ENCODE data around the gene AEBP1. TPM values are rescaled to one million over a fixed set of nuclear protein-coding genes. Genes with fewer than 3 reads are reported as not detected.

AEBP1 gene
- total RNA-seq, 1 donor from 2014 or later = 35.4 TPM

DNA sequence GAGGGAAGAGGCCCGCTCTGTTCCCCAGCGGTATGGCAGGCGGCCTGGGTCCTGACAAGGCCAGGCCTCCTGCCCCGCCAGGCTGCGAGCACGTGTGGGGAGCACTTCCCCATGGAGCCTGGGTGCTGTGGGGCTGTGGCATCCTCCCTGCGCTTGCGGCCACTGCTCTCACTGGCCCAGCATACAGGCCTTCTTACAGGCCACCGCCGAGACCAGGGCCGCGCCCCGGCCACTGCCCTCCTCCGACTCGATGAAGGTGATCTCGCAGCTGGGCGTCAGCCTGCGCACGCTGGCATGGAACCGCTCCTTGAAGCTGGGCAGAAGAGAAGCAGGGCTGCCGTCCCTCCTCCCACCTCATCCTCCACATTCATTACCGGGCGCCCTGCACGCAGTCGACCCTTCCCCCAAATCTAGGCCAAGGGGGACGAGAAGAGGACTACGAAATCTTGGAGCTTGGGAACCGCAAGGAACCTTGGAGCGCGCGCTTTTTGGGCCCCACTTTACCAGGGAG is 40.9 kb downstream of the AEBP1 start:
- H3K4me3 Mint-ChIP-seq (ENCODE audit: unreplicated experiment) = peak overlapping the region; percentile 83
- H3K27me3 Mint-ChIP-seq (ENCODE audit: unreplicated experiment) = peaks cover 10% of the 10 kb centered on the region
- peaks cover 33% of the 10 kb centered on the region for H3K4me1 Mint-ChIP-seq (ENCODE audit: low read depth, unreplicated experiment)
- H3K36me3 Mint-ChIP-seq (ENCODE audit: unreplicated experiment) = no peaks in the 10 kb centered on the region
- no peak for DNase-seq
- TF ChIP-seq CTCF (IDR thresholded peaks at IDR 0.05; ENCODE audit: partially characterized antibody, unreplicated experiment) = no peak
- peak overlapping the region; percentile 70 for H3K27ac Mint-ChIP-seq (ENCODE audit: unreplicated experiment)
- H3K9me3 Mint-ChIP-seq (ENCODE audit: unreplicated experiment) = peaks cover 21% of the 10 kb centered on the region

DNA sequence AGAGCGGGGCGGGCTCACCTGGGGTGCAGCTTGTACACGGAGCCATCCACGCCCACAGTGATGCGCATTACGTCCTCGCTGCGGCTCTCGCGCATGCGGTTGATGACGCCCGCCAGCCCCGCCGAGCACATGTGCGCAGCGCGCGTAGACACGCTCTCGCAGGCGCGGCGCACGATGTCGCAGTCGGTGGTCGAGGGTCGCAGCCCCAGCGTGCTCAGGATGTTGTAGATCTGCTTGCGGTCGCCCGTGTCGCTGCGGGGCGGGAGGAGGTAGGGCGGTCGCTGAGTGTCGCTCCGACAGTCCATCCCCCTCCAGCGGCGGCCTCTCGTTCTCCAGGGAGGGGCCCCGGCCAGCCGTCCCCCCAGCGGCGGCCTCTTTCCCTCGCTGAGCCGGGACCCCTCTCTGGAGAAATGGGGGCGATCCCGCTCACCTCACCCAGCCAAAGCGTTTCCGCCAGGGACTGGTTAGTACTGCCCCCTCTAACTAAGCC is 41.4 kb downstream of the AEBP1 start:
- H3K27me3 Mint-ChIP-seq (ENCODE audit: unreplicated experiment) = peaks cover 9% of the 10 kb centered on the region
- peak overlapping the region; percentile 83 for H3K4me3 Mint-ChIP-seq (ENCODE audit: unreplicated experiment)
- peaks cover 21% of the 10 kb centered on the region for H3K9me3 Mint-ChIP-seq (ENCODE audit: unreplicated experiment)
- peaks cover 36% of the 10 kb centered on the region for H3K4me1 Mint-ChIP-seq (ENCODE audit: low read depth, unreplicated experiment)
- peak overlapping the region; percentile 81 for H3K27ac Mint-ChIP-seq (ENCODE audit: unreplicated experiment)
- no peak for TF ChIP-seq CTCF (IDR thresholded peaks at IDR 0.05; ENCODE audit: partially characterized antibody, unreplicated experiment)
- H3K36me3 Mint-ChIP-seq (ENCODE audit: unreplicated experiment) = no peaks in the 10 kb centered on the region
- peak; percentile 66 for DNase-seq

DNA sequence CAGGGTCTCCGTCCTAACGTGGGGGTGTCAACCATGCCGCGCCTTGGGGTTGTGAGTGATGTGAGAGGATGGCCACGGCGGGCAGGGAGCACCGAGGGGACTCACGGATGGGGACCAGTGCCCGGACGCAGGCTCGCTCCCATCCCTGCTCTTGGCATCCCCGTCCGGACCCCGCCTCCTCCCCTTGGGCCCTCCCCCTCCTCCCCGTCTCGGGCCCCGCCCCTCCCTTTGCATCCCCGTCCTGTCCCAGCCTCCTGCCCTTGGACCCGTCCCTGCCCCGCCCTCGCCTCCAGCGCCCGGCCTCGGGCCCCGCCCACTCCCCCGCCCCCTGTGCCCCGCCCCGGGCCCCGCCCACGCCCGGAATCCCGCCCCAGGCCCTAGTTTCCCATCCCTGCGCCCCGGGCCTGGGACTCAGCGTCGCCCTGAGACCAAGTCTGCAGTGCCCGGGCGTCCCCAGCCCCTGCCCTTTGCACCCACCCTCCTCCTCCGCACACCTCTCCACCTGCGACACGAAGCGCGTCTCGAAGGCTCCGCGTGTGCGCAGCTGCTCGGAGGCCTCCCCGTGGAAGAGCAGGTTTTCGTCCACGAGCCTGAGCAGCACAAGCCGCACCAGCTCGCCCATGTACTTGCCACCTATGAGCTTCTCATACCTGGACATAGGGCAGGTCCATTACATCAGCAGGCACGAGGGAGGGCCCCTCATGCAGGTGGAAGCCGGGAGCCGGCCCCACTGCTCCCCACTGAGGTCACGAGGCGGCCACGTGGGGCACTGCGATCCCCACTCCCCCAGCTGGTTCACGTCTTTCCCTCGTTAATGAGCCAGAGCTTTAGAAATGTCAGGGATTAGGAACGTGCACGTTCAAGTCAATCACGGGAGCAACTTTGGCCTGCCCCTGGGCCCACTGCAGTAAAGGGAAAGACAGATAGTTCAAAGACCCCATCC is 42.1 kb downstream of the AEBP1 start:
- no peaks in the 10 kb centered on the region for H3K36me3 Mint-ChIP-seq (ENCODE audit: unreplicated experiment)
- peak overlapping the region; percentile 99 for H3K27ac Mint-ChIP-seq (ENCODE audit: unreplicated experiment)
- H3K9me3 Mint-ChIP-seq (ENCODE audit: unreplicated experiment) = peaks cover 21% of the 10 kb centered on the region
- peak; percentile 96 for DNase-seq
- no peak for TF ChIP-seq CTCF (IDR thresholded peaks at IDR 0.05; ENCODE audit: partially characterized antibody, unreplicated experiment)
- H3K27me3 Mint-ChIP-seq (ENCODE audit: unreplicated experiment) = peaks cover 9% of the 10 kb centered on the region
- H3K4me1 Mint-ChIP-seq (ENCODE audit: low read depth, unreplicated experiment) = peaks cover 42% of the 10 kb centered on the region
- peak overlapping the region; percentile 83 for H3K4me3 Mint-ChIP-seq (ENCODE audit: unreplicated experiment)

- Mint-ChIP-seq H3K27me3 (ENCODE audit: unreplicated experiment) (peaks cover 9% of the 10 kb centered on the region), H3K9me3 (ENCODE audit: unreplicated experiment) (peaks cover 21% of the 10 kb centered on the region), H3K4me3 (ENCODE audit: unreplicated experiment) (peak overlapping the region; percentile 78), H3K27ac (ENCODE audit: unreplicated experiment) (peak overlapping the region; percentile 99), H3K4me1 (ENCODE audit: low read depth, unreplicated experiment) (peaks cover 50% of the 10 kb centered on the region), H3K36me3 (ENCODE audit: unreplicated experiment) (no peaks in the 10 kb centered on the region)
- TF ChIP-seq CTCF (IDR thresholded peaks at IDR 0.05; ENCODE audit: partially characterized antibody, unreplicated experiment) = no peak
- peak; percentile 96 for DNase-seq
Measured at GRCh38 chr7:44147026-44147991, 43.2 kb downstream of the AEBP1 start.

Data from glutamatergic neuron (in vitro differentiated cells).